Liver (tissue), 9 donors: ENCODE results near the gene ASCL5. TPM values are rescaled to one million over a fixed set of nuclear protein-coding genes. Genes with fewer than 3 reads are reported as not detected.

Source experiments
- DNase-seq: peaks from one replicate; pipeline ENCODE4 v3.0.0-alpha.2; 2017; ENCODE audit warnings: low spot score
- H3K27ac ChIP-seq, 2 donors: one replicate each; pipeline ENCODE4 v1.7.0; 2013; ENCODE audit warnings: inconsistent platforms in 2 of 2, low read length in 2 of 2, control low read depth in 1 of 2, low read depth in 1 of 2, mild to moderate bottlenecking in 1 of 2
- H3K27me3 ChIP-seq, 4 donors: one replicate each; pipeline versions ENCODE4 v1.6.1 to v1.7.0; 2013; ENCODE audit warnings: low read length in 3 of 4, inconsistent platforms in 1 of 4, mild to moderate bottlenecking in 1 of 4, moderate library complexity in 1 of 4; ENCODE audit not compliant: control insufficient read depth in 4 of 4, insufficient read depth in 4 of 4
- H3K36me3 ChIP-seq, 4 donors: one replicate each; pipeline versions ENCODE4 v1.6.1 to v1.7.0; 2013; ENCODE audit warnings: low read length in 3 of 4, mild to moderate bottlenecking in 3 of 4, low read depth in 1 of 4, moderate library complexity in 1 of 4; ENCODE audit not compliant: control insufficient read depth in 4 of 4, insufficient read depth in 3 of 4
- H3K4me1 ChIP-seq, 4 donors: one replicate each; pipeline versions ENCODE4 v1.6.1 to v1.7.0; 2013; ENCODE audit warnings: low read length in 3 of 4, mild to moderate bottlenecking in 3 of 4, moderate library complexity in 1 of 4; ENCODE audit not compliant: control insufficient read depth in 4 of 4, insufficient read depth in 4 of 4
- H3K4me3 ChIP-seq, 3 donors: one replicate each; pipeline versions ENCODE4 v1.6.1 to v1.7.0; 2013; ENCODE audit warnings: low read length in 3 of 3, control low read depth in 1 of 3, low read depth in 1 of 3, mild to moderate bottlenecking in 1 of 3
- H3K9ac ChIP-seq, 2 donors: one replicate each; pipeline ENCODE4 v1.7.0; 2013; ENCODE audit warnings: low read length in 2 of 2, mild to moderate bottlenecking in 2 of 2, moderate library complexity in 2 of 2, control low read depth in 1 of 2, low read depth in 1 of 2
- H3K9me3 ChIP-seq, 4 donors: one replicate each; pipeline versions ENCODE4 v1.6.1 to v1.7.0; 2013; ENCODE audit warnings: low read length in 3 of 4; ENCODE audit not compliant: control insufficient read depth in 4 of 4
- ATF3 ChIP-seq: IDR thresholded peaks from 2 replicates; pipeline ENCODE4 v1.6.1; 2016; ENCODE audit warnings: antibody characterized with exemption
- CTCF ChIP-seq: fragments of 150-350 bp; IDR thresholded peaks from 2 replicates; pipeline ENCODE4 v1.5.1; 2017; ENCODE audit warnings: improper control_type of control experiment, low read depth, low read length; ENCODE audit not compliant: missing input control
- EGR1 ChIP-seq, 2 donors: IDR thresholded peaks; 2 replicates each; pipeline ENCODE4 v1.6.1; 2016 to 2018; ENCODE audit warnings: antibody characterized with exemption in 2 of 2, low read depth in 2 of 2
- FOXA1 ChIP-seq: IDR thresholded peaks from 2 replicates; pipeline ENCODE4 v1.6.1; 2016; ENCODE audit warnings: antibody characterized with exemption
- FOXA2 ChIP-seq: IDR thresholded peaks from 2 replicates; pipeline ENCODE4 v1.6.1; 2016; ENCODE audit warnings: antibody characterized with exemption
- GABPA ChIP-seq, 2 donors: IDR thresholded peaks in 1 of 2; conservative IDR thresholded peaks in 1 of 2; 2 replicates each; pipeline ENCODE4 v1.6.1; 2016; ENCODE audit warnings: antibody characterized with exemption in 2 of 2, mild to moderate bottlenecking in 1 of 2, moderate library complexity in 1 of 2
- HNF4A ChIP-seq, 2 donors: conservative IDR thresholded peaks; 2 replicates each; pipeline ENCODE4 v1.6.1; 2016; ENCODE audit warnings: antibody characterized with exemption in 2 of 2, mild to moderate bottlenecking in 2 of 2
- HNF4G ChIP-seq: IDR thresholded peaks from 2 replicates; pipeline ENCODE4 v1.6.1; 2016; ENCODE audit warnings: antibody characterized with exemption
- JUND ChIP-seq, 2 donors: IDR thresholded peaks; 2 replicates each; pipeline ENCODE4 v1.6.1; 2016; ENCODE audit warnings: antibody characterized with exemption in 2 of 2
- MAX ChIP-seq: IDR thresholded peaks from 2 replicates; pipeline ENCODE4 v1.6.1; 2016; ENCODE audit warnings: antibody characterized with exemption
- NR2F2 ChIP-seq: IDR thresholded peaks from 2 replicates; pipeline ENCODE4 v1.6.1; 2016; ENCODE audit warnings: antibody characterized with exemption
- RAD21 ChIP-seq, 2 donors: IDR thresholded peaks; 2 replicates each; pipeline ENCODE4 v1.6.1; 2016; ENCODE audit warnings: antibody characterized with exemption in 2 of 2, mild to moderate bottlenecking in 2 of 2
- RXRA ChIP-seq, 2 donors: IDR thresholded peaks; 2 replicates each; pipeline ENCODE4 v1.6.1; 2017 to 2018; ENCODE audit warnings: antibody characterized with exemption in 2 of 2, mild to moderate bottlenecking in 1 of 2
- SP1 ChIP-seq: IDR thresholded peaks from 2 replicates; pipeline ENCODE4 v1.6.1; 2018; ENCODE audit warnings: antibody characterized with exemption, mild to moderate bottlenecking
- TAF1 ChIP-seq: conservative IDR thresholded peaks from 2 replicates; pipeline ENCODE4 v1.6.1; 2016; ENCODE audit warnings: antibody characterized with exemption, mild to moderate bottlenecking
- YY1 ChIP-seq: IDR thresholded peaks from 2 replicates; pipeline ENCODE4 v1.6.1; 2016; ENCODE audit warnings: antibody characterized with exemption, mild to moderate bottlenecking
- ZBTB33 ChIP-seq: IDR thresholded peaks from 2 replicates; pipeline ENCODE4 v1.6.1; 2016; ENCODE audit warnings: antibody characterized with exemption
- WGBS: extraction: QIAGEN DNeasy Blood & Tissue Kit; methylation state at CpG from one replicate; pipeline ENCODE4 v1.1.7; 2013; 5-methylcytosine and 5-hydroxymethylcytosine counted together
- polyA plus RNA-seq, 2 donors: library from polyadenylated mRNA; stranded (reverse) in 1 of 2; unstranded in 1 of 2; fragments of 200-250 nt in 1 of 2; fragments of >200 nt in 1 of 2; fragmentation: Nextera tagmentation in 1 of 2; extraction: Ambion mirVana in 1 of 2; gene quantifications; one replicate each; pipeline versions ENCODE4 v1.2.1 to v1.2.3, GENCODE V29; 2013 to 2015
- total RNA-seq, 2 donors: library from RNA; depleted of rRNA; stranded (reverse); fragments of >200 nt; gene quantifications; one replicate each; pipeline ENCODE4 v1.2.3, GENCODE V29; 2014
- TF ChIP-seq, protein P1 (sequence below): IDR thresholded peaks from 2 replicates; pipeline ENCODE4 v1.6.1; 2016; ENCODE audit warnings: antibody characterized with exemption, mild to moderate bottlenecking
- donor health status: healthy.
- donor health status: healthy.
- donor health status: healthy.
- donor health status: healthy.
- donor health status: healthy.

Gene ASCL5
- total and polyA plus RNA-seq, 4 donors = not detected

- Histone ChIP-seq H3K9me3 (no peaks in the 10 kb centered on the region), H3K27me3 (no peaks in the 10 kb centered on the region), H3K9ac (no peak overlapping the region), H3K36me3 (no peaks in the 10 kb centered on the region), H3K4me3 (no peak overlapping the region), H3K4me1 (no peaks in the 10 kb centered on the region), H3K27ac (no peak overlapping the region)
- no peak for DNase-seq
- WGBS = 82% methylated on average over 5 of the region's 5 CpGs
- no peak for TF ChIP-seq RAD21 (IDR thresholded peaks at IDR 0.05)
- TF ChIP-seq YY1 = no peak
- TF ChIP-seq, protein P1, sequence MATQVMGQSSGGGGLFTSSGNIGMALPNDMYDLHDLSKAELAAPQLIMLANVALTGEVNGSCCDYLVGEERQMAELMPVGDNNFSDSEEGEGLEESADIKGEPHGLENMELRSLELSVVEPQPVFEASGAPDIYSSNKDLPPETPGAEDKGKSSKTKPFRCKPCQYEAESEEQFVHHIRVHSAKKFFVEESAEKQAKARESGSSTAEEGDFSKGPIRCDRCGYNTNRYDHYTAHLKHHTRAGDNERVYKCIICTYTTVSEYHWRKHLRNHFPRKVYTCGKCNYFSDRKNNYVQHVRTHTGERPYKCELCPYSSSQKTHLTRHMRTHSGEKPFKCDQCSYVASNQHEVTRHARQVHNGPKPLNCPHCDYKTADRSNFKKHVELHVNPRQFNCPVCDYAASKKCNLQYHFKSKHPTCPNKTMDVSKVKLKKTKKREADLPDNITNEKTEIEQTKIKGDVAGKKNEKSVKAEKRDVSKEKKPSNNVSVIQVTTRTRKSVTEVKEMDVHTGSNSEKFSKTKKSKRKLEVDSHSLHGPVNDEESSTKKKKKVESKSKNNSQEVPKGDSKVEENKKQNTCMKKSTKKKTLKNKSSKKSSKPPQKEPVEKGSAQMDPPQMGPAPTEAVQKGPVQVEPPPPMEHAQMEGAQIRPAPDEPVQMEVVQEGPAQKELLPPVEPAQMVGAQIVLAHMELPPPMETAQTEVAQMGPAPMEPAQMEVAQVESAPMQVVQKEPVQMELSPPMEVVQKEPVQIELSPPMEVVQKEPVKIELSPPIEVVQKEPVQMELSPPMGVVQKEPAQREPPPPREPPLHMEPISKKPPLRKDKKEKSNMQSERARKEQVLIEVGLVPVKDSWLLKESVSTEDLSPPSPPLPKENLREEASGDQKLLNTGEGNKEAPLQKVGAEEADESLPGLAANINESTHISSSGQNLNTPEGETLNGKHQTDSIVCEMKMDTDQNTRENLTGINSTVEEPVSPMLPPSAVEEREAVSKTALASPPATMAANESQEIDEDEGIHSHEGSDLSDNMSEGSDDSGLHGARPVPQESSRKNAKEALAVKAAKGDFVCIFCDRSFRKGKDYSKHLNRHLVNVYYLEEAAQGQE = no peak
- no peak for TF ChIP-seq SP1
- no peak for TF ChIP-seq HNF4G
- no peak for TF ChIP-seq CTCF
- no peak for TF ChIP-seq FOXA1
- no peak for TF ChIP-seq NR2F2
- no peak for TF ChIP-seq ZBTB33
- TF ChIP-seq ATF3 = no peak
- TF ChIP-seq JUND (IDR thresholded peaks at IDR 0.05) = no peak
- TF ChIP-seq EGR1 (IDR thresholded peaks at IDR 0.05; ENCODE audit: low read depth in 2 of 2) = no peak
- no peak for TF ChIP-seq TAF1
- no peak for TF ChIP-seq MAX
- TF ChIP-seq GABPA (IDR thresholded peaks at IDR 0.05 in 1 of 2, conservative IDR thresholded peaks at IDR 0.05 in 1 of 2) = no peak
Measured at GRCh38 chr1:201105688-201106087, 21.3 kb downstream of the ASCL5 start.

- WGBS = 45% methylated on average over 1 of the region's 1 CpG
- no peak for DNase-seq
- no peak for TF ChIP-seq ZBTB33
- no peak for TF ChIP-seq HNF4A (conservative IDR thresholded peaks at IDR 0.05)
- no peak for TF ChIP-seq FOXA1
- TF ChIP-seq, protein P1 = no peak
- no peak for TF ChIP-seq ATF3
- no peak for TF ChIP-seq YY1
- no peak for TF ChIP-seq MAX
- TF ChIP-seq EGR1 (IDR thresholded peaks at IDR 0.05; ENCODE audit: low read depth in 2 of 2) = no peak
- TF ChIP-seq FOXA2 = no peak
- TF ChIP-seq GABPA (IDR thresholded peaks at IDR 0.05 in 1 of 2, conservative IDR thresholded peaks at IDR 0.05 in 1 of 2) = no peak
- no peak for TF ChIP-seq TAF1
- TF ChIP-seq RXRA (IDR thresholded peaks at IDR 0.05) = no peak
Measured at GRCh38 chr1:201104141-201104540, 22.8 kb downstream of the ASCL5 start.

More at GRCh38 chr1:201104141-201104540, 22.8 kb downstream of the ASCL5 start:
- Histone ChIP-seq H3K9ac (no peak overlapping the region), H3K27me3 (no peaks in the 10 kb centered on the region), H3K27ac (no peak overlapping the region), H3K9me3 (no peaks in the 10 kb centered on the region), H3K36me3 (no peaks in the 10 kb centered on the region), H3K4me1 (no peaks in the 10 kb centered on the region), H3K4me3 (no peak overlapping the region)
